EL (cell line): ENCODE measurements around the gene LRRN3.

Source experiments
- DNase-seq: peaks from one replicate; pipeline ENCODE4 v3.0.0-alpha.2; 2016

The LRRN3 gene

GRCh38 chr7:111080495-111081105, 10.3 kb upstream of the LRRN3 start:
- DNase-seq, result no peak

- no peak for DNase-seq
Measured at GRCh38 chr7:111081546-111082267, 9.2 kb upstream of the LRRN3 start.

- DNase-seq, result peak; percentile 44
Measured at GRCh38 chr7:111082351-111082750, 8.6 kb upstream of the LRRN3 start.

- peak; percentile 71 for DNase-seq
Measured at GRCh38 chr7:111083413-111083812, 7.5 kb upstream of the LRRN3 start.

GRCh38 chr7:111085356-111085755, 5.6 kb upstream of the LRRN3 start:
- DNase-seq, result no peak

GRCh38 chr7:111086532-111086931, 4.4 kb upstream of the LRRN3 start:
- DNase-seq, result no peak

GRCh38 chr7:111088328-111088727, 2.6 kb upstream of the LRRN3 start:
- DNase-seq, result no peak

GRCh38 chr7:111089822-111090426, 1.0 kb upstream of the LRRN3 start:
- peak; percentile 47 for DNase-seq

- DNase-seq, result no peak
Measured at GRCh38 chr7:111091593-111092358, 849 bp downstream of the LRRN3 start.

- no peak for DNase-seq
Measured at GRCh38 chr7:111092406-111093236, 1.7 kb downstream of the LRRN3 start.

- DNase-seq, result no peak
Measured at GRCh38 chr7:111093496-111093895, 2.6 kb downstream of the LRRN3 start.

- DNase-seq, result no peak
Measured at GRCh38 chr7:111094419-111094818, 3.5 kb downstream of the LRRN3 start.

- DNase-seq, result no peak
Measured at GRCh38 chr7:111096997-111097396, 6.1 kb downstream of the LRRN3 start.

GRCh38 chr7:111098011-111098925, 7.3 kb downstream of the LRRN3 start:
- peak; percentile 25 for DNase-seq

GRCh38 chr7:111098926-111099250, 8.0 kb downstream of the LRRN3 start:
- no peak for DNase-seq

- DNase-seq, result no peak
Measured at GRCh38 chr7:111101856-111102646, 11.1 kb downstream of the LRRN3 start.

GRCh38 chr7:111103136-111103535, 12.2 kb downstream of the LRRN3 start:
- no peak for DNase-seq

- no peak for DNase-seq
Measured at GRCh38 chr7:111103678-111104274, 12.8 kb downstream of the LRRN3 start.

- no peak for DNase-seq
Measured at GRCh38 chr7:111104710-111105109, 13.8 kb downstream of the LRRN3 start.

- no peak for DNase-seq
Measured at GRCh38 chr7:111105269-111105668, 14.3 kb downstream of the LRRN3 start.
